ENCODE data around the gene SH3BP2. TPM values are rescaled to one million over a fixed set of nuclear protein-coding genes. Genes with fewer than 3 reads are reported as not detected.

The SH3BP2 gene
- total RNA-seq, 1 donor from 2014 or later: 85.3 TPM

- peaks cover 4% of the 10 kb centered on the region for H3K36me3 Mint-ChIP-seq (ENCODE audit: unreplicated experiment)
- peaks cover 45% of the 10 kb centered on the region for H3K4me1 Mint-ChIP-seq (ENCODE audit: low read depth, unreplicated experiment)
- no peak overlapping the region for H3K27ac Mint-ChIP-seq (ENCODE audit: unreplicated experiment)
- H3K4me3 Mint-ChIP-seq (ENCODE audit: unreplicated experiment): no peak overlapping the region
- peaks cover 5% of the 10 kb centered on the region for H3K9me3 Mint-ChIP-seq (ENCODE audit: unreplicated experiment)
- H3K27me3 Mint-ChIP-seq (ENCODE audit: unreplicated experiment): peaks cover 7% of the 10 kb centered on the region
- no peak for TF ChIP-seq CTCF (IDR thresholded peaks at IDR 0.05; ENCODE audit: partially characterized antibody, unreplicated experiment)
- DNase-seq: no peak
Measured at GRCh38 chr4:2873329-2873728, 80.4 kb downstream of the SH3BP2 start.

GRCh38 chr4:2874861-2875260, 82.0 kb downstream of the SH3BP2 start:
- peaks cover 4% of the 10 kb centered on the region for H3K9me3 Mint-ChIP-seq (ENCODE audit: unreplicated experiment)
- H3K4me3 Mint-ChIP-seq (ENCODE audit: unreplicated experiment): no peak overlapping the region
- peaks cover 7% of the 10 kb centered on the region for H3K27me3 Mint-ChIP-seq (ENCODE audit: unreplicated experiment)
- DNase-seq: no peak
- no peak for TF ChIP-seq CTCF (IDR thresholded peaks at IDR 0.05; ENCODE audit: partially characterized antibody, unreplicated experiment)
- no peak overlapping the region for H3K27ac Mint-ChIP-seq (ENCODE audit: unreplicated experiment)
- H3K4me1 Mint-ChIP-seq (ENCODE audit: low read depth, unreplicated experiment): peaks cover 34% of the 10 kb centered on the region
- H3K36me3 Mint-ChIP-seq (ENCODE audit: unreplicated experiment): peaks cover 6% of the 10 kb centered on the region

GRCh38 chr4:2875556-2875955, 82.7 kb downstream of the SH3BP2 start:
- Mint-ChIP-seq H3K27me3 (ENCODE audit: unreplicated experiment) (peaks cover 7% of the 10 kb centered on the region), H3K27ac (ENCODE audit: unreplicated experiment) (no peak overlapping the region), H3K36me3 (ENCODE audit: unreplicated experiment) (peaks cover 6% of the 10 kb centered on the region), H3K4me1 (ENCODE audit: low read depth, unreplicated experiment) (peaks cover 31% of the 10 kb centered on the region), H3K4me3 (ENCODE audit: unreplicated experiment) (no peak overlapping the region), H3K9me3 (ENCODE audit: unreplicated experiment) (peaks cover 4% of the 10 kb centered on the region)
- DNase-seq: no peak
- no peak for TF ChIP-seq CTCF (IDR thresholded peaks at IDR 0.05; ENCODE audit: partially characterized antibody, unreplicated experiment)

- Mint-ChIP-seq H3K36me3 (ENCODE audit: unreplicated experiment) (peaks cover 6% of the 10 kb centered on the region), H3K4me3 (ENCODE audit: unreplicated experiment) (no peak overlapping the region), H3K27ac (ENCODE audit: unreplicated experiment) (peak overlapping the region; percentile 65), H3K27me3 (ENCODE audit: unreplicated experiment) (peaks cover 4% of the 10 kb centered on the region), H3K4me1 (ENCODE audit: low read depth, unreplicated experiment) (peaks cover 18% of the 10 kb centered on the region), H3K9me3 (ENCODE audit: unreplicated experiment) (peaks cover 2% of the 10 kb centered on the region)
- TF ChIP-seq CTCF (IDR thresholded peaks at IDR 0.05; ENCODE audit: partially characterized antibody, unreplicated experiment): no peak
- DNase-seq: no peak
Measured at GRCh38 chr4:2878346-2878745, 85.5 kb downstream of the SH3BP2 start.

- Mint-ChIP-seq H3K27me3 (ENCODE audit: unreplicated experiment) (peaks cover 4% of the 10 kb centered on the region), H3K4me1 (ENCODE audit: low read depth, unreplicated experiment) (peaks cover 18% of the 10 kb centered on the region), H3K4me3 (ENCODE audit: unreplicated experiment) (no peak overlapping the region), H3K27ac (ENCODE audit: unreplicated experiment) (peak overlapping the region; percentile 65), H3K9me3 (ENCODE audit: unreplicated experiment) (peaks cover 2% of the 10 kb centered on the region), H3K36me3 (ENCODE audit: unreplicated experiment) (peaks cover 6% of the 10 kb centered on the region)
- TF ChIP-seq CTCF (IDR thresholded peaks at IDR 0.05; ENCODE audit: partially characterized antibody, unreplicated experiment): no peak
- no peak for DNase-seq
Measured at GRCh38 chr4:2879026-2879425, 86.1 kb downstream of the SH3BP2 start.
